Peyer's patch (tissue), 4 donors: ENCODE measurements around the gene ZNF844. TPM values are rescaled to one million over a fixed set of nuclear protein-coding genes. Genes with fewer than 3 reads are reported as not detected.

Experiments
- DNase-seq, 3 donors: peaks; one replicate each; pipeline ENCODE4 v3.0.0-alpha.2; 2017 to 2019
- H3K27ac ChIP-seq, 4 donors: fragments of 200-600 bp; sonication (generic); one replicate each; pipeline ENCODE4 v1.5.1; 2016 to 2019
- H3K27me3 ChIP-seq, 2 donors: fragments of 200-600 bp; sonication (generic); one replicate each; pipeline ENCODE4 v1.5.1; 2019
- H3K36me3 ChIP-seq, 3 donors: fragments of 200-600 bp; sonication (generic); one replicate each; pipeline ENCODE4 v1.5.1; 2016 to 2019
- H3K4me1 ChIP-seq, 4 donors: fragments of 200-600 bp; sonication (generic); one replicate each; pipeline ENCODE4 v1.5.1; 2016 to 2019
- H3K4me3 ChIP-seq, 4 donors: fragments of 200-600 bp; sonication (generic); 1 replicate in 3 of 4; 2 replicates in 1 of 4; pipeline ENCODE4 v1.5.1; 2016 to 2019; ENCODE audit warnings: mild to moderate bottlenecking in 1 of 4
- H3K9me3 ChIP-seq, 4 donors: fragments of 200-600 bp; sonication (generic); one replicate each; pipeline ENCODE4 v1.5.1; 2016 to 2019; ENCODE audit warnings: mild to moderate bottlenecking in 1 of 4
- CTCF ChIP-seq, 6 experiments: fragments of 450-650 bp in 4 of 6; fragments of 200-600 bp in 2 of 6; sonication (generic) in 1 of 6; IDR thresholded peaks; one replicate each; pipeline ENCODE4 v1.5.1; 2017 to 2019; ENCODE audit warnings: antibody characterized with exemption in 6 of 6, mild to moderate bottlenecking in 3 of 6, moderate library complexity in 1 of 6
- POLR2A ChIP-seq, 2 donors: fragments of 450-650 bp; IDR thresholded peaks; one replicate each; pipeline ENCODE4 v1.5.1; 2017; ENCODE audit warnings: antibody characterized with exemption in 2 of 2, mild to moderate bottlenecking in 2 of 2, moderate library complexity in 2 of 2
- total RNA-seq, 4 donors: library from RNA; depleted of rRNA; stranded (reverse); fragments of >200 nt; gene quantifications; one replicate each; pipeline ENCODE4 v1.1.0, GENCODE V29; 2016

Gene ZNF844
- 10 to 100 TPM in 1 of 4 donors, 1 to 10 TPM in 3; 7.0 to 16.5 (median 9.6) TPM for total RNA-seq

- Histone ChIP-seq H3K27me3 (no peaks in the 10 kb centered on the region), H3K4me1 (peaks cover 0 to 10% (median 1%) of the 10 kb centered on the region in 4 donors), H3K9me3 (peaks cover 0 to 40% (median 0%) of the 10 kb centered on the region in 4 donors), H3K4me3 (peak within 1 kb of the TSS; percentile 76 to 95 (median 86)), H3K36me3 (peaks cover 0 to 7% (median 0%) of the 10 kb centered on the region in 3 donors), H3K27ac (peak within 1 kb of the TSS; percentile 87 to 94 (median 90))
- DNase-seq, result peak; percentile 97 to 98 (median 98)
- TF ChIP-seq POLR2A (IDR thresholded peaks at IDR 0.05) (peak; percentile 87 to 94), CTCF (IDR thresholded peaks at IDR 0.05) (no peak)
Observed at GRCh38 chr19:12064590-12065538, at the start of gene ZNF844. TSS of gene ZNF844 (plus strand) at chr19:12064731. CDS start at chr19:12064874, 143 bp downstream.

GRCh38 chr19:12015015-12015752 lies 49.3 kb upstream of the ZNF844 start:
- no peaks in the 10 kb centered on the region for H3K4me1 ChIP-seq
- no peak overlapping the region for H3K27ac ChIP-seq
- peaks cover 0 to 48% (median 3%) of the 10 kb centered on the region in 3 donors for H3K36me3 ChIP-seq
- TF ChIP-seq CTCF (IDR thresholded peaks at IDR 0.05) (no peak), POLR2A (IDR thresholded peaks at IDR 0.05) (no peak)
- peaks cover 0 to 62% (median 30%) of the 10 kb centered on the region in 4 donors for H3K9me3 ChIP-seq
- H3K27me3 ChIP-seq, result no peaks in the 10 kb centered on the region
- no peak for DNase-seq
- H3K4me3 ChIP-seq, result no peak overlapping the region

- TF ChIP-seq CTCF (IDR thresholded peaks at IDR 0.05) (no peak), POLR2A (IDR thresholded peaks at IDR 0.05) (no peak)
- no peak for DNase-seq
- no peaks in the 10 kb centered on the region for H3K27me3 ChIP-seq
- H3K9me3 ChIP-seq, result peaks cover 0 to 62% (median 30%) of the 10 kb centered on the region in 4 donors
- H3K36me3 ChIP-seq, result peaks cover 0 to 48% (median 3%) of the 10 kb centered on the region in 3 donors
- H3K4me3 ChIP-seq, result no peak overlapping the region
- H3K27ac ChIP-seq, result no peak overlapping the region
- H3K4me1 ChIP-seq, result no peaks in the 10 kb centered on the region
Observed at GRCh38 chr19:12015753-12016116, 48.8 kb upstream of the ZNF844 start.

GRCh38 chr19:12034198-12034597 lies 30.3 kb upstream of the ZNF844 start:
- H3K4me3 ChIP-seq, result no peak overlapping the region
- no peak overlapping the region for H3K27ac ChIP-seq
- no peaks in the 10 kb centered on the region for H3K27me3 ChIP-seq
- no peak for DNase-seq
- TF ChIP-seq POLR2A (IDR thresholded peaks at IDR 0.05), result no peak
- no peak for TF ChIP-seq CTCF (IDR thresholded peaks at IDR 0.05)
- H3K4me1 ChIP-seq, result no peaks in the 10 kb centered on the region
- no peaks in the 10 kb centered on the region for H3K36me3 ChIP-seq
- H3K9me3 ChIP-seq, result no peaks in the 10 kb centered on the region

GRCh38 chr19:12034620-12035019 lies 29.9 kb upstream of the ZNF844 start:
- H3K9me3 ChIP-seq, result no peaks in the 10 kb centered on the region
- H3K36me3 ChIP-seq, result no peaks in the 10 kb centered on the region
- TF ChIP-seq CTCF (IDR thresholded peaks at IDR 0.05) (no peak), POLR2A (IDR thresholded peaks at IDR 0.05) (no peak)
- peak overlapping the region in 1 of 4 donors; percentile 80 for H3K27ac ChIP-seq
- DNase-seq, result no peak
- no peaks in the 10 kb centered on the region for H3K27me3 ChIP-seq
- H3K4me3 ChIP-seq, result peak overlapping the region; percentile 56 to 70 (median 60)
- no peaks in the 10 kb centered on the region for H3K4me1 ChIP-seq
